Measurements from ENCODE around the gene PVRIG. TPM values are rescaled to one million over a fixed set of nuclear protein-coding genes. Genes with fewer than 3 reads are reported as not detected.
"Not testable (repeated sequence)": the region's sequence is repeated elsewhere in the genome, so short reads cannot be mapped to it uniquely, and the experiment has no call there.

PVRIG gene
- total RNA-seq, 2 donors from 2014 or later, result not detected

DNA sequence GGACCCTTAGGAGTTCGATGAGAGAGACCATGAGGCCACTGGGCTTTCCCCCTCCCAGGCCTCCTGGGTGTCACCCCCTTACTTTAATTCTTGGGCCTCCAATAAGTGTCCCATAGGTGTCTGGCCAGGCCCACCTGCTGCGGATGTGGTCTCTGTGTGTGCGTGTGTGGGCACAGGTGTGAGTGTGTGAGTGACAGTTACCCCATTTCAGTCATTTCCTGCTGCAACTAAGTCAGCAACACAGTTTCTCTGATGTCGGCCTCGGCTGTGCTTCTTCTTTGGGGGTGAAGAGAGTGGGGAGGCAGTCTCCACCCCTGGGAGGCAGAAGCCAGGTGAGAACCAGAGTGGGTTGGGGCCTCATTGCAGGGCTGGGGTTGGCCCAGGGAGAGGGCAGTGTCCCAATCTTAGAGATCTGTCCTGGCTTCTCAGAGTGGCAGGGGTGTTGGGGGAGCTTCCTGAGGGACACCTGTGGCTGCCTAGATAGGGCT, 1.5 kb downstream of the PVRIG start:
- TF ChIP-seq, protein P1, sequence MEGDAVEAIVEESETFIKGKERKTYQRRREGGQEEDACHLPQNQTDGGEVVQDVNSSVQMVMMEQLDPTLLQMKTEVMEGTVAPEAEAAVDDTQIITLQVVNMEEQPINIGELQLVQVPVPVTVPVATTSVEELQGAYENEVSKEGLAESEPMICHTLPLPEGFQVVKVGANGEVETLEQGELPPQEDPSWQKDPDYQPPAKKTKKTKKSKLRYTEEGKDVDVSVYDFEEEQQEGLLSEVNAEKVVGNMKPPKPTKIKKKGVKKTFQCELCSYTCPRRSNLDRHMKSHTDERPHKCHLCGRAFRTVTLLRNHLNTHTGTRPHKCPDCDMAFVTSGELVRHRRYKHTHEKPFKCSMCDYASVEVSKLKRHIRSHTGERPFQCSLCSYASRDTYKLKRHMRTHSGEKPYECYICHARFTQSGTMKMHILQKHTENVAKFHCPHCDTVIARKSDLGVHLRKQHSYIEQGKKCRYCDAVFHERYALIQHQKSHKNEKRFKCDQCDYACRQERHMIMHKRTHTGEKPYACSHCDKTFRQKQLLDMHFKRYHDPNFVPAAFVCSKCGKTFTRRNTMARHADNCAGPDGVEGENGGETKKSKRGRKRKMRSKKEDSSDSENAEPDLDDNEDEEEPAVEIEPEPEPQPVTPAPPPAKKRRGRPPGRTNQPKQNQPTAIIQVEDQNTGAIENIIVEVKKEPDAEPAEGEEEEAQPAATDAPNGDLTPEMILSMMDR (conservative IDR thresholded peaks at IDR 0.05), result no peak
- H3K36me3 Mint-ChIP-seq (ENCODE audit: low read depth), result peaks cover 36% of the 10 kb centered on the region
- H3K4me3 Mint-ChIP-seq, result no peak overlapping the region
- no peaks in the 10 kb centered on the region for H3K4me1 Mint-ChIP-seq
- H3K9me3 Mint-ChIP-seq, result no peaks in the 10 kb centered on the region
- no peak overlapping the region for H3K4me3 ChIP-seq (ENCODE audit: low read length)
- no peaks in the 10 kb centered on the region for H3K27me3 ChIP-seq (ENCODE audit: control insufficient read depth, insufficient read depth, low read length, poor library complexity, severe bottlenecking)
- no peaks in the 10 kb centered on the region for H3K9me3 ChIP-seq (ENCODE audit: control insufficient read depth, low read length)
- DNase-seq, result no peak
- WGBS, 2 experiments (ENCODE audit: insufficient coverage in 1 of 2, insufficient read length in 1 of 2), result 81 to 95% methylated on average over 3 to 5 of the region's 5 CpGs
- H3K27ac Mint-ChIP-seq, result no peak overlapping the region
- peaks cover 30% of the 10 kb centered on the region for H3K36me3 ChIP-seq (ENCODE audit: control insufficient read depth, insufficient read depth, low read length)
- H3K9ac ChIP-seq (ENCODE audit: extremely low read depth, low read length, poor library complexity, severe bottlenecking), result no peak overlapping the region
- H3K27me3 Mint-ChIP-seq (ENCODE audit: insufficient read depth), result no peaks in the 10 kb centered on the region
- H3K27ac ChIP-seq (ENCODE audit: low read depth, low read length), result no peak overlapping the region
- H3K4me1 ChIP-seq (ENCODE audit: control insufficient read depth, insufficient read depth, low read length), result no peaks in the 10 kb centered on the region

DNA sequence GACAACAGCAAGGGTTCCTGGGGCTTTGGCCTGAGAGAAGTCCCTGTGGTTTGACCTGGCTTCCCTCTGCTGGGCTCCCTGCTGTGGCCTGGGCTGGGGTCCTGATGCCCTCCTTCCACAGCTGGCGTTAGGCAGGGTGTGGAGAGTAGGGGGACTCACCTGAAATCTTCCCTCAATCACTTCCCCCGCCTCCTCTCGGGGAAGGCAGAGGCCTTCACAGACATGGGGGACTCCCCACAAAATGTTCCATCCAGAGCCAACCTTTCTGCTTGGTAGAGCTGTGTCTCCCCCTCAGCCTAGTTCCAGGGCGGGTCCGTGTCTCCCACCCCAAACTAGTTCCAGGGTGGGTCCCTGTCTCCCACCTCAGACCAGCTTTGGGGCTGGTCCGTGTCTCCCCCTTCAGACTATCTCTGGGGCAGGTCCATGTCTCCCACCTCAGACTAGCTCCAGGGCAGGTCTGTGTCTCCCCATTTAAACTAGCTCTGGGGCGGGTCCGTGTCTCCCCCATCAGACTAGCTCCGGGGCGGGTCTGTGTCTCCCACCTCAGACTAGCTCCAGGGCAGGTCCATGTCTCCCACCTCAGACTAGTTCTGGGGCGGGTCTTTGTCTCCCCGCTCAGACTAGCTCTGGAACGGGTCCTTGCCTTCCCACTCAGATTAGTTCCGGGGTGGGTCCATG, 2.2 kb downstream of the PVRIG start:
- no peak overlapping the region for H3K4me3 Mint-ChIP-seq
- no peak overlapping the region for H3K9ac ChIP-seq (ENCODE audit: extremely low read depth, low read length, poor library complexity, severe bottlenecking)
- H3K27ac Mint-ChIP-seq, result no peak overlapping the region

DNA sequence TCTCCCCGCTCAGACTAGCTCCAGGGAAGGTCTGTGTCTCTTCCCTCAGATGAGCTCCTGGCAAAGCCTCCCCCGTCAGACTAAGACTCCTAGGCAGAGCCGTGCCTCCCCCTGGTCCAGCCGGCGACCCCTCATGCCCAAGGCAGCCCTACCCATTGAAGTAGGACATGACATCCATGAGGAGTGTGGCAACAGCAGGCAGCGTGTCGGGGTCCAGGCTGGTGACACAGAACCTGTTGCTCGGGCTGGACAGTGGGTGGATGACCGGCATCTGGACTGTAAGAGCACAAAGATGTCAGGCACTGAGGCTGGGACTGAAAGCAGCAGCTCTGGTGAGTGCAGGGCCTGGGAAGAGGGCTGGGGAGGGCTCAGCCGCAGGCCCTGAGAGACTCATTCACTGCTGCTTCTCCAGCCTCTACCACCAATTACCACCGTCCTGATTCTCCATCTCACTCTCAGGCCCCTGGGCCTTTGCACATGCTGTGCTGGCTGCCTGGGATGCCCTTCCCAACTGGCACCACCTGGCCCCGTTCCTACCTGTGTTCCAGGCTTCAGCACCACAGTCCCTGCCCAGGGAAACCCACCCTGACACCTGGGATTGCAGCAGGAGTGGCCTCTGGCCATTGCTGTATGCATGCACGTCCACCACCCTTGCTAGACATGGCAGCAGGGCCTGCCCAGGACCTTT, 2.8 kb downstream of the PVRIG start:
- Histone ChIP-seq H3K27ac (ENCODE audit: low read depth, low read length) (no peak overlapping the region), H3K9me3 (ENCODE audit: control insufficient read depth, low read length) (no peaks in the 10 kb centered on the region), H3K4me3 (ENCODE audit: low read length) (no peak overlapping the region), H3K9ac (ENCODE audit: extremely low read depth, low read length, poor library complexity, severe bottlenecking) (no peak overlapping the region), H3K27me3 (ENCODE audit: control insufficient read depth, insufficient read depth, low read length, poor library complexity, severe bottlenecking) (no peaks in the 10 kb centered on the region), H3K36me3 (ENCODE audit: control insufficient read depth, insufficient read depth, low read length) (peaks cover 34% of the 10 kb centered on the region), H3K4me1 (ENCODE audit: control insufficient read depth, insufficient read depth, low read length) (no peaks in the 10 kb centered on the region)
- DNase-seq, result no peak
- TF ChIP-seq, protein P1 (conservative IDR thresholded peaks at IDR 0.05), result no peak
- no peaks in the 10 kb centered on the region for H3K4me1 Mint-ChIP-seq
- H3K9me3 Mint-ChIP-seq, result no peaks in the 10 kb centered on the region
- 91 to 92% methylated on average over 9 to 13 of the region's 13 CpGs for WGBS, 2 experiments (ENCODE audit: insufficient coverage in 1 of 2, insufficient read length in 1 of 2)
- no peak overlapping the region for H3K27ac Mint-ChIP-seq
- no peaks in the 10 kb centered on the region for H3K27me3 Mint-ChIP-seq (ENCODE audit: insufficient read depth)
- no peak overlapping the region for H3K4me3 Mint-ChIP-seq
- peaks cover 39% of the 10 kb centered on the region for H3K36me3 Mint-ChIP-seq (ENCODE audit: low read depth)

More for the DNA sequence above, 2.2 kb downstream of the PVRIG start:
- 89 to 92% methylated on average over 11 to 14 of the region's 14 CpGs for WGBS, 2 experiments (ENCODE audit: insufficient coverage in 1 of 2, insufficient read length in 1 of 2)
- no peak for DNase-seq
- H3K27ac ChIP-seq (ENCODE audit: low read depth, low read length), result no peak overlapping the region
- H3K27me3 Mint-ChIP-seq (ENCODE audit: insufficient read depth), result no peaks in the 10 kb centered on the region
- no peak overlapping the region for H3K4me3 ChIP-seq (ENCODE audit: low read length)
- no peaks in the 10 kb centered on the region for H3K4me1 ChIP-seq (ENCODE audit: control insufficient read depth, insufficient read depth, low read length)
- TF ChIP-seq, protein P1 (conservative IDR thresholded peaks at IDR 0.05), result no peak
- no peaks in the 10 kb centered on the region for H3K27me3 ChIP-seq (ENCODE audit: control insufficient read depth, insufficient read depth, low read length, poor library complexity, severe bottlenecking)
- H3K9me3 Mint-ChIP-seq, result no peaks in the 10 kb centered on the region
- H3K36me3 ChIP-seq (ENCODE audit: control insufficient read depth, insufficient read depth, low read length), result peaks cover 34% of the 10 kb centered on the region
- peaks cover 36% of the 10 kb centered on the region for H3K36me3 Mint-ChIP-seq (ENCODE audit: low read depth)
- H3K9me3 ChIP-seq (ENCODE audit: control insufficient read depth, low read length), result no peaks in the 10 kb centered on the region
- H3K4me1 Mint-ChIP-seq, result no peaks in the 10 kb centered on the region

DNA sequence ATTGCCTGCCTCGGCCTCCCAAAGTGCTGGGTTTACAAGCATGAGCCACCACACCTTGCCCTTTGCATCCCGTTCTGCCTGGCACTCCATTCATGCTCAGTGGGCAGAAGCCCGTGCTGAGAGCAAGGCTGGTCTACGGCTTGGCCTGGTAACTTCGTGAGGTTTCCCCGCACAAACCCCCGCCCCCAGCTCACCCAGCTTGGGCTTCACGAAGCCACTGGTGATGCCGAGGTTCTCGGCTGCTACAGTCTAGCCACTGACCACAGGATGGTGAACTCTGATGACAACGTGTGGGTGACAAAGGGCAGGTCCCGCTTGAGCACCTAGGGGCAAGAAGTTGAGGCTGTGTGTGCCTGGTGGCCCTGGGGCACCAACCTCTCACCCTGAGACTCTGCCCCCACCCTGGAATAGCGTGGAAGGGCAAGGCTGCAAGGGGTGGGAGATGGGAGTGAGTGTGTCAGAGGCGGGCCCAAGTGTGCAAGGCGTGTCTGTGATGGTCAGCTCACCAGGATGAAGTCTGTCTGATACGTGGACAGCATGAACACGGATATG, 3.7 kb downstream of the PVRIG start:
- H3K9ac ChIP-seq (ENCODE audit: extremely low read depth, low read length, poor library complexity, severe bottlenecking); H3K9me3 Mint-ChIP-seq; H3K4me3 Mint-ChIP-seq; H3K27ac Mint-ChIP-seq; H3K27me3 ChIP-seq (ENCODE audit: control insufficient read depth, insufficient read depth, low read length, poor library complexity, severe bottlenecking); H3K4me3 ChIP-seq (ENCODE audit: low read length); H3K27ac ChIP-seq (ENCODE audit: low read depth, low read length); H3K27me3 Mint-ChIP-seq (ENCODE audit: insufficient read depth); H3K4me1 ChIP-seq (ENCODE audit: control insufficient read depth, insufficient read depth, low read length); H3K9me3 ChIP-seq (ENCODE audit: control insufficient read depth, low read length); DNase-seq; H3K4me1 Mint-ChIP-seq: not testable (repeated sequence)
- peaks cover 34% of the 10 kb centered on the region for H3K36me3 ChIP-seq (ENCODE audit: control insufficient read depth, insufficient read depth, low read length)
- peaks cover 46% of the 10 kb centered on the region for H3K36me3 Mint-ChIP-seq (ENCODE audit: low read depth)
- 95 to 98% methylated on average over 15 to 17 of the region's 17 CpGs for WGBS, 2 experiments (ENCODE audit: insufficient coverage in 1 of 2, insufficient read length in 1 of 2)

DNA sequence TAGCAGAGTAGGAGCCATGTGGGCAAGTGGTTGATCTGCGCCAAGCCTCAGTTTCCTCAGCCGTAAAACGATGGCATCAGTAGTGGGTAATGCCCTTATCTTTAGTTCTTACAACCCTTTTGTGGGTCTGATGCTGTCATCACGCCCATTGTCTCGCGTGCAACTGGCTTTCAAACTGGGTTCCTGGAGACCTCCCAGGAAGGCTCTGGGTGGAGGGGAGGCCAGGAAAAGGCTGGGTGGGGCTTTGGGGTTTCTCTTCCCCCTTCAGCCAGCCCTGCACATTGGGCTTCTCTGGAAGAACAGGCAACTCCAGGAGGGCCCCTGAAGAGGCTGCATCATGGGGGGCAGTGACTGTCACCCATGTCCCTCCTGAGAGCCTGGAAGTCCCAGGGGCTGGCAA, 5.1 kb downstream of the PVRIG start:
- not testable (repeated sequence) for H3K4me1 ChIP-seq (ENCODE audit: control insufficient read depth, insufficient read depth, low read length); H3K4me3 Mint-ChIP-seq; H3K4me1 Mint-ChIP-seq; H3K27ac Mint-ChIP-seq; H3K9me3 Mint-ChIP-seq; H3K9me3 ChIP-seq (ENCODE audit: control insufficient read depth, low read length); H3K27me3 ChIP-seq (ENCODE audit: control insufficient read depth, insufficient read depth, low read length, poor library complexity, severe bottlenecking); H3K9ac ChIP-seq (ENCODE audit: extremely low read depth, low read length, poor library complexity, severe bottlenecking); H3K4me3 ChIP-seq (ENCODE audit: low read length); H3K27me3 Mint-ChIP-seq (ENCODE audit: insufficient read depth); H3K27ac ChIP-seq (ENCODE audit: low read depth, low read length); DNase-seq
- WGBS, 2 experiments (ENCODE audit: insufficient coverage in 1 of 2, insufficient read length in 1 of 2), result 72 to 91% methylated on average over 2 to 6 of the region's 6 CpGs
- peaks cover 50% of the 10 kb centered on the region for H3K36me3 Mint-ChIP-seq (ENCODE audit: low read depth)
- peaks cover 38% of the 10 kb centered on the region for H3K36me3 ChIP-seq (ENCODE audit: control insufficient read depth, insufficient read depth, low read length)
